GM12874 (cell line): ENCODE data around the gene POLR2M.

Experiments
- TF ChIP-seq, protein P1 (sequence below): IDR thresholded peaks from 2 replicates; pipeline ENCODE4 v1.5.1; 2011; ENCODE audit warnings: low read depth, mild to moderate bottlenecking, control low read depth, low read length, moderate library complexity; ENCODE audit not compliant: insufficient read depth

Gene POLR2M

DNA sequence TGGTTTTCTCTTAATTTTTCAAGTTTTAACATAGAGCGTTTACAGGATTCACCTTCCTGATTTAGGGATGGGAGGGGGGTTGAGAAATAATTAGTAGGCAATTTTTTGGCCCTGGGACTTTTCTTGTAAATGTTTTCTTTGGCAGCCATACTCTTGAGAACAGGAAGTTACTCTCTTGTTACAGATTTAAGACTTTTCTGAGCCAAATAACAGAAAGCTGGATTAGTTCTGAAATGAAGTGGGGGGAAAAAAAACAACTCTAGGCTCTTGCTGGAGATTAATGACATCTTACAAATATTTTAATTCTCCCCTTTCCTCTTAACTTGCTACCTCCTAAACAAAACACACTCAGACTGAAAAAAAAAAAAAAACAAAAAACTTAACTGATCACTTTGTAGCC, 13.8 kb upstream of the POLR2M start:
- TF ChIP-seq, protein P1, sequence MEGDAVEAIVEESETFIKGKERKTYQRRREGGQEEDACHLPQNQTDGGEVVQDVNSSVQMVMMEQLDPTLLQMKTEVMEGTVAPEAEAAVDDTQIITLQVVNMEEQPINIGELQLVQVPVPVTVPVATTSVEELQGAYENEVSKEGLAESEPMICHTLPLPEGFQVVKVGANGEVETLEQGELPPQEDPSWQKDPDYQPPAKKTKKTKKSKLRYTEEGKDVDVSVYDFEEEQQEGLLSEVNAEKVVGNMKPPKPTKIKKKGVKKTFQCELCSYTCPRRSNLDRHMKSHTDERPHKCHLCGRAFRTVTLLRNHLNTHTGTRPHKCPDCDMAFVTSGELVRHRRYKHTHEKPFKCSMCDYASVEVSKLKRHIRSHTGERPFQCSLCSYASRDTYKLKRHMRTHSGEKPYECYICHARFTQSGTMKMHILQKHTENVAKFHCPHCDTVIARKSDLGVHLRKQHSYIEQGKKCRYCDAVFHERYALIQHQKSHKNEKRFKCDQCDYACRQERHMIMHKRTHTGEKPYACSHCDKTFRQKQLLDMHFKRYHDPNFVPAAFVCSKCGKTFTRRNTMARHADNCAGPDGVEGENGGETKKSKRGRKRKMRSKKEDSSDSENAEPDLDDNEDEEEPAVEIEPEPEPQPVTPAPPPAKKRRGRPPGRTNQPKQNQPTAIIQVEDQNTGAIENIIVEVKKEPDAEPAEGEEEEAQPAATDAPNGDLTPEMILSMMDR: no peak

DNA sequence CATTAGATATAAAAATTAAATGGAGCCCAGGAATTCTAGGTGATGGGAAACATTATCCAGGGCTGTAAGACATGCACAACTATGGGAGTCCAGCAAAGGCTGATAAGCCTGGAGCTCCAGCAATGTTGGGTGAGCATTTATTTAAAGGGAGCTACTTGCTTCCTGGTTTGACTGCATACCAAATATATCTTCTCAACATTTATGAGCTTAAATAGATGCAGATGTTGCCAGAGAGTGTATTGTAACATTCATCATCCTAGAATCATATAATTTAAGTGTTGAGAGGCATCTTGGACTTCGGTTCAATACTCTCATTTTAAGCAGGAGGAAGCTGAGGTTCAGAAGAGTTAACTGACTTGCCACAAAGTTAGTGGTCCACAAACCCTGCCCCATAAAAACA, 12.2 kb upstream of the POLR2M start:
- TF ChIP-seq, protein P1: no peak

DNA sequence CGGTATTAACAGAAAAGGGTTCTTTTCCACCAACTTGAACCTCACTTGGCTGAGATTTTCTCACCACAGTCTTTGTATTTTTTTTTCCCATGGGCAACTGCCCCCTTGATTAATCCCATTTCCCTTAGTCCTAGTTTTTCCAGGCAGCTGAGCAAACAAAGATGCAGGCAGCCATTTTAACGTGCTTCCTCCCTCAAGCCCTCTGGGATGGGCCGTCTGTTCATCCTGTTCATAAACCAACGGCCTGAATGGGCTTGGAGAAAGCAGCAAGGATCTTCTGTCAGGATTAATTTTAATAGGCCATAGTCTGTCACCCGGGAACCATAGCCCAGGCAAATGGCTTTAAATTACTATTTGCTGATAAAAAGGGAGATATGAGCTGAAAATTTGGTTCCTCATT, 10.4 kb upstream of the POLR2M start:
- TF ChIP-seq, protein P1: no peak

DNA sequence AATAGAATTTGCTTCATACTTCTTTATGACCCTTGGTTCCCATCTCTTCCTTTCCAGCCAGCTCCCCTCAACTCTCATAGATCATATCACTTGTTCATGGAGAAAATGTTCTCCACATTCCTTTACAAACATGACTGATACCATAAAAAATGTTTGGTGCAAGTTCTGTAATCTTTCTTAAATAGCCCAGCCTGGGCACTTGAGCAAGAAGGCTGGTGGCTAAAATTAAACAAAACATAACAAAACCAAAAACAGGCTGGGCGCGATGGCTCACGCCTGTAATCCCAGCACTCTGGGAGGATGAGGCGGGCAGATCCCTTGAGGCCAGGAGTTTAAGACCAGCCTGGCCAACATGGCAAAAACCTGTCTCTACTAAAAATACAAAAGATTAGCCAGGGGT, 8.9 kb upstream of the POLR2M start:
- TF ChIP-seq, protein P1: no peak

DNA sequence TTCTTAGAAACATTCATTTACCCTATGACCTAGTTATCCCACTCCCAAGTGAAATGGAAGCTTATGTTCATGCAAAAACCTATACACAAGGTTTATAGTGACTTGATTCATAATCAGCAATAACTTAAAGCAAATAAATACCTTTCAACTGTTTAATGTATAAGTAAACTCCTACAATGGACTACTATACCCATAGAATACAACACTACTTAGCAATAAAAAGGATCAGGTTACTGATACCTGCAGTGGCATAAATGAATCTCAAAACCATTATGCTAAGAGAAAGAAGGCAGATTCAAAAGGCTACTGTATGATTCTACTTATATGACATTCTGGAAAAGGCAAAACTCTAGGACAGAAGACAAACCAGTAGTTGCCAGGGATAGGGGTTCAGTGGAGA, 8.3 kb upstream of the POLR2M start:
- TF ChIP-seq, protein P1: no peak

DNA sequence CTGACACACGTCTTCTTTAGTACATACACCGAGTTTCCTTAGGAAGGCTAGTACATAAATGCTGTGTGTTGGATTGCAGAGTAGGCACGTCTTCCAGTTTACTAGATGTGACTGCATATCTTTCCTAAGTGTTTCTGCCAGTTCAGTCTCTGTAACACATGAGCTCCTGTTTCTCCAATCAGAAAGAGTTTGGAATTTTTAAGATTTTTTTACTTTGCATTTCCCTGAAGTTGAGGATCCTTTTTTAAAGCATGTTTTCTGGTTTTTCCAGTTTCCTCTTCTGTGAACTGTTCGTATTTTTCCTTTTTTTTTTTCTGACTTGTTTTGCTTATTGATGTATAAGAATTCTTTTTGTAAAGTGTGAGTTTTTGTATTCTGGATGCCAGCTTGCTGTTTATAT, 7.5 kb upstream of the POLR2M start:
- TF ChIP-seq, protein P1: no peak

DNA sequence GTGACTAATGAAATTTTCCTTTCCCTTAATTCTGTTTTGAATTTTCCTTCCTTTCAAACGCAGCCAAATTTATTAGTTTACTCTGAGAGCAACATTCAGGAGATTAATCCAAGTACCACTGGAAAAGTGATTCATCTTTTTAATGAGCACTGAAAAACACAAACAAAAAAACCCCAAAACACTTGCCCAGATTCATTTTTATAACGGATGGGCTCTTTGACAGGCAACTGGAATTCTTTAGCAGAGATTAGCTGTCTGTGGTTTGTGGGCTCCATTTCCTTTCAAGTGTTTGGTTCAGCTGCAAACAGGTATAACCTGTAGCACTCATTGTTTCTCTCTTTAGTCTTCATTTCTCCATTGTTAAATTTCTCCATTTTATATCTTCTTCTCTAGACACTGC, 3.1 kb upstream of the POLR2M start:
- TF ChIP-seq, protein P1: no peak

DNA sequence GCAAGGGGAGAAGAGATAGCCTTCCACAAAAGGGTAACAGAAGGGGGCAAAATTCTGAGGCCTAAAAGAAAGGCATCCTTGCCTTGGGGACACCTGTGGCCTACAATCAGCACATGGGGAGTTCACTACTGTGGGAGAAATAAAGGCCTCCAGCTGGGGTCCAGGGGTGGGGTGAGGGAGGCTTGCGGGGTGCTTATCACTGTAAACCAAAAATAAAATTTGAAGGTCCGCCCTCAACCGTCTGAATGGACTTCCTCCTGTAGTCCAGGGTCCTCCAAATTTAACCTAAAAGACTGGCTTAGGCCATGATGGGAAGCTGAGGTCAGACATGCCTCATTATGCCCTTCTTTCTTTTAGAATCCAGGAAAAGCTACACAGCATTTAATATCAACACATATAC, 2.1 kb upstream of the POLR2M start:
- TF ChIP-seq, protein P1: no peak
